GM19438 (cell line): Measurements from ENCODE around the gene ADAM12.
"Not testable (repeated sequence)": the region's sequence is repeated elsewhere in the genome, so short reads cannot be mapped to it uniquely, and the experiment has no call there.

Experiments used
- ATAC-seq: cut with Tn5 transposase; IDR thresholded peaks from one replicate; pipeline ENCODE4 v1.9.1; 2021; ENCODE audit warnings: low read depth; ENCODE audit not compliant: unreplicated experiment

The ADAM12 gene

DNA sequence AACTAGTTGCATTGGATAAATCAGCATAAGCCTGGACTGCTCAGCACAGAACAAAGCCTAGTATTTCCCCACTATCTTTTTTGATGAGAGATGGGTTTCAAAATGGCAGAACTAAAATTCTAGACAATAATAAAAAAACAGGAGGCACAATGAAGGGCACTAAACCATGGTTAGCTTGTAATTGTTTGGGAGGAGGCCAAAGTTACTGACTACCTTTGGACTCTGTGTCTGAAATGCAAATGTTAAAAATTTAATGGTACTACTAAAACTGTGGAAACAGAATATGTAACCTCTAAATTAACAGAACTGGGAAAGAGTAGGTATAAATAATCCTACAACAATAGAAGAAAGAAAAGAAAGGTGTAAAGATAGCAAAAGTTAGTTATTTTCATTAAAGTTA, 13.0 kb downstream of the ADAM12 start:
- no peak for ATAC-seq

- ATAC-seq, result no peak
These were observed 13.8 kb downstream of the ADAM12 start for GRCh38 chr10:126374435-126374834.

GRCh38 chr10:126373972-126374371, 14.3 kb downstream of the ADAM12 start:
- no peak for ATAC-seq

DNA sequence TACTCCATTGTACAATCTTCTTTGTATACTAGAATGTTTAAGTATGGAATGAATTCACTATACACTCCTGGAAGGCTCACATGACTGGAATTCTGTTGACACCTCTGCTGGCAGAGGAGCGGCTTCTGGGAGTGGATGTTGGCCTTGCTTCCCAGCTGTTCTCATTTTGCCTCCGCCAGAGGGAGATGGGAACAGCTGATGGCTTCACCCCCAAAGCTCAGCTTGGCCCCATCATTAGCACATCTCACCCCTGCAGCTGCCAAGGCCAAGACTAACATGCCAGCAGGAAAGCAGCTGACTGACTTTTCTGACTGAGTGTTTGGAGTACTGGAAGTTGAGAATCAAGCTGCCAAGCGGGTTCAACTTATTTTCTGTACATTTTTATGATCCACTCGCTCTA, 15.1 kb downstream of the ADAM12 start:
- no peak for ATAC-seq

- ATAC-seq, result no peak
These were observed 15.9 kb downstream of the ADAM12 start for GRCh38 chr10:126372396-126372795.

DNA sequence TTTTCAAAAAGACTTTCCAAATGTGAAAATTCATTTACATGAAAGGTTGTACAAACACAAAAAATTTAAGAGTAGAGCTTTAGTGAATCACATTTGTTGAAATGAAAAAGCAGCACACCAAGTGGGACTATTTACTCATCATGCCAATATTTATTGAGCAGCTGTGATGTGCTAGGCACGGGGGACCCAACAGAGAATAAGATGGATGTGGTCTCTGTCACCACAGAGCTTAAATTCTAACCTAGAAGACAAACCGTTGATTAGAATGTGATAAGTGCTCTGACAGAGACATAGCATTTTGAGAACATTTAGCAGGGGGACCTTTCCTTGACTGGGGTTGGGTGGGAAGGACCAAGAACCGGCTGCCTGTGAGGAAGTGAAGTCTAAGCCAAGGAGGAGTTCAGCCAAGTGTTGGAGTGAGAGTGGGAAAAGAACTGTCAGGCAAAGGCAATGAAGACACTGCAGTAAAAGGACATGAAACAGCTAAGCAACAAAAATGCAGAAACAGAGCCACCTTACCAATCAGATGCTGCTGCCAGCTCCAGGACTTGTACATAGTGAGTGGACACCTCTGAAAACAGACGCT, 19.1 kb downstream of the ADAM12 start:
- no peak for ATAC-seq

GRCh38 chr10:126357169-126357568, 31.1 kb downstream of the ADAM12 start:
- ATAC-seq, result no peak

DNA sequence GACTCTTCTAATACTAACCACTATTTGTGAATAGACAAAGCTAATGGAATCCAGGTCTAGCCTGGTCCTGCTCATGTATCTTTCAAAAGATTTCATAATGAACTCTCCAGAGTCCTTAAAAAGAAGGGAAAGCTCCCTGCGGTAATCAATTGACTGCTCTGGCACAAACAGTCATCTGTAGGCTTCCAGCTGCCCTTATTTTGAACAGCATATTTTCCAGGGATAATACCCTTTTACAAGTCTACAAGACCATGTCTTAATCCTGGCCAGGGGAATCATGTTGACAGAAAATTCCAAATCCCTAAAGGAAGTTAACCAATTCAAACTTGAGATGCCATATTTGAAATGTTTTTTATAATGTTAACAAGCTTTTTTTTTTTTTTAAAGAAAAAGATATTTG, 34.6 kb downstream of the ADAM12 start:
- no peak for ATAC-seq

DNA sequence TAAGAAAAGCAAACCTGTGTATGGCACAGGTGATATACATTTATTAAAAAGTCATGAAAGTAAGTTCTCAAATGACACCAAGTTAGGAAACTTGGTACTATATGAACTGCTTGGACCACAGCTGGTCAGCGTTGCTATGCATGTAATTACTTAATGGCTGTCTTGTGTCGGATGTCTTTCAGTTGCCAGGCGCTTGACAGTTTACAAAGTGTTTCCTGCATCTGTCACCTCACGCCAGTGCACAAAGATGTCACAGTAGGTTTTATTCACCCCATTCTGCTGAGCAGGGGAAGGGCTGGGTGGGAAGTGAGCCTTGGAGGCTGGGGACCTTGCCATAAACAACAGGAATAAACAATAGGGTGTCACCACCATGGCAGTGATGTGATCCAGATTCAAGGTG, 35.8 kb downstream of the ADAM12 start:
- ATAC-seq, result no peak

DNA sequence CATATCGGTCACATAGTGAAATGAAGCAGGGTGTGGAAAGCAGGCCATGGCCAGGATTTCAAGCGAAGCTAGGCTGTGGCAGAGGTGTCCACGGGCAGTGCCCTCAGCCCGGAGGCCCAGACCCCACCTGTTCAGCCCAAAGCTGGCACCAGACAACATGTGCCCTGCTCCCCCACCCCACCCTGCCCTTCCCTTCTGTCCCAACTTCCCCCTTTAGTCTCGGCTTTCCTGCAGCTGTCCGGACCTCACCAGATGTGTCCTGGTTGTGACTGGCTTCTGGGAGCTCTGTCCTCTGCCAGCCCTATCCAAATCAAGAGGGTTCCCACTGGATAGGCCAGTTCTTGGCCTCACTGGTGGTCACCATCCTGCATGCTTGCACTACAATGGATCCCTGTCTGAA, 37.3 kb downstream of the ADAM12 start:
- no peak for ATAC-seq

DNA sequence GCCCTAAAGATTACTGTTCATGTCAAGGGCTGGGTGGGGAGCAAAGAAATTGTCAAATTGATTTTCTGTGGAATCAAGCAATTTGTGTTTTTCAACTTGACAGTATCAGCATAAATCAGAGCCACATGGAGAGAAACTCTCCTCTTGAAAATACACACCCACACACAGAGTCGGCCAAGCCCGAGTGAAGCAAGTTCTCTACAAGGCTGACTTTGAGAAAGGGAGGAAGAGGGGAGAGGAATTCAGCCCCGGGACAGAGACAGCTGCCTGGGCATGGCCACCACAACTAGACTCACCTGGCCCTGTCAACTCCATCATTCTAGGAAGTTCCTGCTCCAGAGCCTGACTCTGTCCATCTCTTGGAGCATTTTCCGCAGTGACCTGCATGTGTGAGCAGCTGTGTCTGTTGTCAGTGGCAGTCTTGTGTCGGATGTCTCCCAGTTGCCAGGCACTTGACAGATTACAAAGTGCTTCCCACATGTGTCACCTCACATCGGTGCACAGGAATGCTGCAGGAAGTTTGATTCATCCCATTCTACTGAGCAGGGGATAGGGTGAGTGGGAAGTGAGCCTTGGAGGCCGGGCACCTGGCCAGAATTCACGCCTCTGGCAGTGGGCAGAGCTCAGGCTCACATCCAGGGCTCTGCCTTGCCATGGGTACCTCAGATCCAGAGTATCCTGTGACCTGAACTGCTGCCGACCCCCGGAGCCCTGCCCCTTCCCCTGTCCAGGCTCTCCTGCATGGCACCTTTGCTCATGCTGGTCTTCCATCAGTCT, 37.9 kb downstream of the ADAM12 start:
- no peak for ATAC-seq

- ATAC-seq, result no peak
These were observed 38.6 kb downstream of the ADAM12 start for GRCh38 chr10:126349676-126350075.

- ATAC-seq, result no peak
These were observed 39.2 kb downstream of the ADAM12 start for GRCh38 chr10:126349101-126349500.

DNA sequence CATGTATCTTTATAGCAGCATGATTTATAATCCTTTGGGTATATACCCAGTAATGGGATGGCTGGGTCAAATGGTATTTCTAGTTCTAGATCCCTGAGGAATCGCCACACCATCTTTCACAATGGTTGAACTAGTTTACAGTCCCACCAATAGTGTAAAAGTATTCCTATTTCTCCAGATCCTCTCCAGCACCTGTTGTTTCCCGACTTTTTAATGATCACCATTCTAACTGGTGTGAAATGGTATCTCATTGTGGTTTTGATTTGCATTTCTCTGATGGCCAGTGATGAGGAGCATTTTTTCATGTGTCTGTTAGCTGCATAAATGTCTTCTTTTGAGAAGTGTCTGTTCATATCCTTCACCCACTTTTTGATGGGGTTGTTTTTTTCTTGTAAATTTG, 44.8 kb downstream of the ADAM12 start:
- ATAC-seq, result not testable (repeated sequence)

DNA sequence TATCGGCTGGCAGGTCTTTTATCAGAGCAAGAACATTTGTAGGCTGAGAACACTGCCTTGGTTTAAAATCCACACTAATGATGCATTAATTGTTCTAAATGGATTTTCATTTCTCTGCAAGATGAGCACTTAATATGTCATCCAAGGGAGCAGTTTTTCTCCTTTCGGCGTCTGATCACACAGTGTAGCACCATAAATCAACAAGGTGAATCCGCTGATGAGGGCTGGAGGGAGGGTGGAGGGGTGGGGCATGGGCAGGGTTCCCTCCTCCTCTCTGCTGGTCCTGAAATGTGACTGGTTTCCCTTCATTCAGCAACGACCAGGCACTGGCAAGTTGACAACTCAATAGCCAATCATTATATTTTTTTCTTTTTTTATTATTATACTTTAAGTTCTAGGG, 45.6 kb downstream of the ADAM12 start:
- no peak for ATAC-seq

GRCh38 chr10:126341491-126341890, 46.8 kb downstream of the ADAM12 start:
- ATAC-seq, result no peak

- no peak for ATAC-seq
These were observed 50.9 kb downstream of the ADAM12 start for GRCh38 chr10:126337251-126337810.

DNA sequence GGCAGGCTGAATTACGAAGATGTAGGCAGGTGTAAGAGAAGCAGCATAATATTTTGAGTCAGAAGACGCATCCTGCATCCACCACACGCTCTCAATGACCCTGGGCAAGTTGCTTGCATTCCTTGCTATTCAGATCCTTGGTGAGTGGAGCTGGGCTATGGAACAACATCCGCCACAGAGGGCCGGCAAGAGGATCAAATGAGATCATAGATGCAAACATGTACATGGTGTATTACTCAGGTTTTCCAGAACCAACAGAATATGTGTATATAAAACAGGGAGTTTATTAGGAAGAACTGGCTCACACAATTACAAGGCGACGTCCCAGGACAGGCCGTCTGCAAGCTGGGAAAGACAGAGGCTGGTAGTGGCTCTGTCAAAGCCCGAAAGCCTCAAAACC, 51.5 kb downstream of the ADAM12 start:
- no peak for ATAC-seq

GRCh38 chr10:126334272-126334671, 54.0 kb downstream of the ADAM12 start:
- no peak for ATAC-seq

DNA sequence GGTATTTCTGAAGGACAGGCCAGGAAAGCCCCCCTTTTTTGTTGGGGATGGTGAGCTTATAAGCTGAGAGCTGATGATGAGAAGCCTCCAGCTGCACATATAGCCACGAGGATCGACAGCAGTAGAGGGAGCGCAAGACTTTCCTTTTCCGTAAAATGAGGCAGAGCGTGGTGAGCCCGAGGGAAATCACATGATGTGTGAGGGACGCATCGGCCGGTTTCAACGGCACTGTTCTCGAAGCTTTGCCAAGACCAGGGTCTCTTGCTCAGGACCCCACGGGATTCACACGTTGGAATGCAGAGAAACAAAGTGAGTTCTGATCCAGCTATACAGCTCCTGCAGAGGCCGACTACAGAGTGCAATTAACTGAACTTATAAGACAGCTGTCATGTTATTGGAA, 55.7 kb downstream of the ADAM12 start:
- no peak for ATAC-seq

DNA sequence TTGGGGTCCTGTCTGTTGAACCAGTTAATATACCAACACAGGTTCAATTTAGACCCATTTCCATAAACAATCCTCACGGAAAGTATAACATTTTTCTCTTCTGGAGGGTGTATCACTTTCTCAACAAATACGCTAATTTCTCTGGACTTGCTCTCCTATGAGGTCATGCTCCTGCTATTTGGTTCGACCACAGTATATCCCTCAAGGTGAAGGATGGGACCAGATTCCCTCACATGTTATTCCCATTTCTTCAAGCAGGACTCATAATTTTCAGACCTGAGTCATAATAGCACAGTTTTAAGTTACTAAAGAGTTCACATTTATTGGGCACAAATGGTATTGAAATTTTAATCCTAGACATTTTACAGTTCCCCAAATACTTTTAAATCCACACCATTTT, 57.2 kb downstream of the ADAM12 start:
- ATAC-seq, result no peak

DNA sequence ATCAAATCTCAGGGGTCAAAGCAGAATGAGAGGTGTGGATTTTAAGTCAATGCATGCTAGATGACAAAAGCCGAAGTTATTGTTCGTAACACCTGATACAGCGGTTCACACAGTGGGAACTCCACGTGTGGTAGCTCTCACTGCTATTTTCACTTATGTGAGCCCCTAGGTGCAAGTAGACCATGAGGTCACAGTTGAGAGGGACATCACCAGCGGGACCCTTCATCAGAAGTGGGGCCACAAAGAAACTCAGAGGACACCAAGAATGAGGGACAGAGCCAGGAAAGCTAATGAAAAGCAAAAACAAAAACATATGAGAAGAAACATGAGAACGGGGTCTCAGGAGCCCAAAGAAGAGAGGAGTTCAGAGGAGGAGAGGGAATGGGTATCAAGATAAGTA, 63.5 kb downstream of the ADAM12 start:
- ATAC-seq, result no peak
